ENCODE results near the gene HIVEP3.

HIVEP3 gene

GRCh38 chr1:41484402-41485241 is 434.1 kb downstream of the HIVEP3 start, which contains the start of gene EDN2:
Gene EDN2 (minus strand): TSS chr1:41484683. CDS start chr1:41484601, 82 bp downstream.
- H3K4me3 ChIP-seq (ENCODE audit: low read length) = no peak within 1 kb of the TSS

GRCh38 chr1:41483960-41484401 is 434.7 kb downstream of the HIVEP3 start:
- no peak overlapping the region for H3K4me3 ChIP-seq (ENCODE audit: low read length)
- TF ChIP-seq CTCF (conservative IDR thresholded peaks at IDR 0.05; ENCODE audit: low read length) = no peak
- DNase-seq (ENCODE audit: low read depth) = no peak

More at GRCh38 chr1:41484402-41485241, 434.1 kb downstream of the HIVEP3 start, which contains the start of gene EDN2:
- DNase-seq (ENCODE audit: low read depth) = no peak
- TF ChIP-seq CTCF (conservative IDR thresholded peaks at IDR 0.05; ENCODE audit: low read length) = no peak

GRCh38 chr1:41483001-41483850 is 435.5 kb downstream of the HIVEP3 start:
- DNase-seq (ENCODE audit: low read depth) = no peak
- TF ChIP-seq CTCF (conservative IDR thresholded peaks at IDR 0.05; ENCODE audit: low read length) = no peak
- no peak overlapping the region for H3K4me3 ChIP-seq (ENCODE audit: low read length)

GRCh38 chr1:41482001-41482765 is 436.5 kb downstream of the HIVEP3 start:
- TF ChIP-seq CTCF (conservative IDR thresholded peaks at IDR 0.05; ENCODE audit: low read length) = no peak
- no peak overlapping the region for H3K4me3 ChIP-seq (ENCODE audit: low read length)
- no peak for DNase-seq (ENCODE audit: low read depth)

GRCh38 chr1:41481109-41481775 is 437.5 kb downstream of the HIVEP3 start:
- DNase-seq (ENCODE audit: low read depth) = no peak
- TF ChIP-seq CTCF (conservative IDR thresholded peaks at IDR 0.05; ENCODE audit: low read length) = no peak
- no peak overlapping the region for H3K4me3 ChIP-seq (ENCODE audit: low read length)

Measured in AG10803 (cell line).